ENCODE data around the gene PLCD3. TPM values are rescaled to one million over a fixed set of nuclear protein-coding genes. Genes with fewer than 3 reads are reported as not detected.

The PLCD3 gene
- total and polyA plus RNA-seq, 2 of the 13 experiments (the other 11 are each of a cell fraction or from before 2014, with no cell fraction given): 11.3 to 39.1 TPM

DNA sequence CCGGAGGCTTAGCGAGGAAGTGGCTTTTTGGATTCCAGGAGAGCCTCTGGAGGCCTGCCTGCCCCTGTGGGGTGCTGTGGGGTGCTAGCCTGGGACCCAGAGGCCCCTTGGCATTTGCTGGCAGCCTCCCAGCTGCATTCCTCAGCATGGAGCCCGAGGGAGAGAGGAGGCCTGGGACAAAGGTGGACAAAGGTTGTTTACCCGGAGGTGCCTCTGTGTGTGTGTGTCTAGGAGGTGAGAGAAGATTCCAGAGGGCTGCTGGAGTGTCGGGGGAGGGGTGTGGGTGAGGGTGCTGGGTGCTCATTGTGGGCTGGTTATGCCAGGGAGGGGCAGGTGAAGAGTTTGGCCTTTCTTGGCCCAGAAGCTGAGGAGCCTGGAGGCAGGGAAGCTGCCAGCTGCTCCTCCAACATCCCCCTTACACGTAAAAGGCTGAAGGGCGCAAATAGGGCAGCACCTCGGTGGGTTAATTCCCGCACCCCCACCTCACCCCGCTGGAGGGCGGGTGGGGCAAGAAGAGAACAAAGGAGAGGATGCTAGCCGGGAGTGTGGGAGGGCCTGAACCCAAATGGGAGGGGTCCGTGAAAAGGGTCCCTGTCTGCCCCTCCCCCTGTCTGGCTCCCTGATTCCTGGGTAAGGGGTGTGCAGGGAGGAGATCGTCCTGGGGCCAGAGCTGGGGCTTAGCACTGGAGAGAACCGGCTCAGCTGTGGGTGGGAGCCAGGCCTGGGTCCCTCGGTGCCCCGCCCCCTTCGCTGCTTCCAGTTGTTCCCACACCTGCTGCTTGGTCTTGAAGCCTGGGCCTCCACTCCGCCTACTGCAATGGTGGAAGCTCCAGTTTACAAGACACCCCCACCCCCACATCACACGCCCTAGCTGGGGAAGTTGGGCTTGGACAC lies 39.3 kb upstream of the PLCD3 start (continued):
- TF ChIP-seq, protein P1, sequence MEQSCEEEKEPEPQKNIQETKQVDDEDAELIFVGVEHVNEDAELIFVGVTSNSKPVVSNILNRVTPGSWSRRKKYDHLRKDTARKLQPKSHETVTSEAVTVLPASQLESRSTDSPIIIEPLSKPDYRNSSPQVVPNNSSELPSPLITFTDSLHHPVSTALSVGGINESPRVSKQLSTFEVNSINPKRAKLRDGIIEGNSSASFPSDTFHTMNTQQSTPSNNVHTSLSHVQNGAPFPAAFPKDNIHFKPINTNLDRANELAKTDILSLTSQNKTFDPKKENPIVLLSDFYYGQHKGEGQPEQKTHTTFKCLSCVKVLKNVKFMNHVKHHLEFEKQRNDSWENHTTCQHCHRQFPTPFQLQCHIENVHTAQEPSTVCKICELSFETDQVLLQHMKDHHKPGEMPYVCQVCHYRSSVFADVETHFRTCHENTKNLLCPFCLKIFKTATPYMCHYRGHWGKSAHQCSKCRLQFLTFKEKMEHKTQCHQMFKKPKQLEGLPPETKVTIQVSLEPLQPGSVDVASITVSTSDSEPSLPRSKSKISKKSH (CRISPR knock-in tag; IDR thresholded peaks at IDR 0.05; ENCODE audit: borderline replicate concordance): peak; percentile 50; the same call in 1 of the 2 replicates
- TF ChIP-seq SIX1 (CRISPR knock-in tag; IDR thresholded peaks at IDR 0.05; ENCODE audit: borderline replicate concordance): no peak
- 0 out of 2 replicates have a peak, but pooled peaks have one; percentile 28 for TF ChIP-seq ZNF274 (CRISPR knock-in tag; IDR thresholded peaks at IDR 0.05)
- no peak for TF ChIP-seq MAFG (CRISPR knock-in tag; IDR thresholded peaks at IDR 0.05)
- TF ChIP-seq SCMH1 (CRISPR knock-in tag; IDR thresholded peaks at IDR 0.05; ENCODE audit: borderline replicate concordance): no peak
- TF ChIP-seq ESRRA (CRISPR knock-in tag; IDR thresholded peaks at IDR 0.05; ENCODE audit: low read depth): peak; percentile 71
- no peak for TF ChIP-seq ZNF768 (CRISPR knock-in tag; IDR thresholded peaks at IDR 0.05)
- peak; percentile 90 for TF ChIP-seq HNRNPH1 (optimal IDR thresholded peaks at IDR 0.05; ENCODE audit: low read depth, low read length)
- no peak for TF ChIP-seq SRSF9 (IDR thresholded peaks at IDR 0.05; ENCODE audit: borderline replicate concordance, insufficient read depth, low read depth, low read length, poor library complexity, severe bottlenecking)
- TF ChIP-seq, protein P2, sequence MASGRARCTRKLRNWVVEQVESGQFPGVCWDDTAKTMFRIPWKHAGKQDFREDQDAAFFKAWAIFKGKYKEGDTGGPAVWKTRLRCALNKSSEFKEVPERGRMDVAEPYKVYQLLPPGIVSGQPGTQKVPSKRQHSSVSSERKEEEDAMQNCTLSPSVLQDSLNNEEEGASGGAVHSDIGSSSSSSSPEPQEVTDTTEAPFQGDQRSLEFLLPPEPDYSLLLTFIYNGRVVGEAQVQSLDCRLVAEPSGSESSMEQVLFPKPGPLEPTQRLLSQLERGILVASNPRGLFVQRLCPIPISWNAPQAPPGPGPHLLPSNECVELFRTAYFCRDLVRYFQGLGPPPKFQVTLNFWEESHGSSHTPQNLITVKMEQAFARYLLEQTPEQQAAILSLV (CRISPR knock-in tag; IDR thresholded peaks at IDR 0.05; ENCODE audit: borderline replicate concordance): no peak
- TF ChIP-seq CENPX (CRISPR knock-in tag; IDR thresholded peaks at IDR 0.05): no peak
- TF ChIP-seq NFE2L2 (IDR thresholded peaks at IDR 0.05; ENCODE audit: low read length): no peak
- TF ChIP-seq ZNF430 (CRISPR knock-in tag; IDR thresholded peaks at IDR 0.05): peak; percentile 87
- TF ChIP-seq ZNF878 (CRISPR knock-in tag; IDR thresholded peaks at IDR 0.05): peak; percentile 70
- TF ChIP-seq ZNF468 (CRISPR knock-in tag; IDR thresholded peaks at IDR 0.05): peak; percentile 67; the same call in 1 of the 2 replicates
- no peak for TF ChIP-seq RNF2 (conservative IDR thresholded peaks at IDR 0.05; ENCODE audit: low read depth)
- TF ChIP-seq, protein P3, sequence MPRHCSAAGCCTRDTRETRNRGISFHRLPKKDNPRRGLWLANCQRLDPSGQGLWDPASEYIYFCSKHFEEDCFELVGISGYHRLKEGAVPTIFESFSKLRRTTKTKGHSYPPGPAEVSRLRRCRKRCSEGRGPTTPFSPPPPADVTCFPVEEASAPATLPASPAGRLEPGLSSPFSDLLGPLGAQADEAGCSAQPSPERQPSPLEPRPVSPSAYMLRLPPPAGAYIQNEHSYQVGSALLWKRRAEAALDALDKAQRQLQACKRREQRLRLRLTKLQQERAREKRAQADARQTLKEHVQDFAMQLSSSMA (CRISPR knock-in tag; IDR thresholded peaks at IDR 0.05): peak; percentile 34; the same call in 1 of the 2 replicates
- peak; percentile 52 for TF ChIP-seq GABPB1 (CRISPR knock-in tag; IDR thresholded peaks at IDR 0.05)
- 0 out of 2 replicates have a peak, but pooled peaks have one; percentile 29 for TF ChIP-seq ZNF543 (CRISPR knock-in tag; IDR thresholded peaks at IDR 0.05)
- TF ChIP-seq SSRP1 (CRISPR knock-in tag; IDR thresholded peaks at IDR 0.05): peak; percentile 55
- no peak for TF ChIP-seq GPN1 (CRISPR knock-in tag; IDR thresholded peaks at IDR 0.05; ENCODE audit: borderline replicate concordance)
- TF ChIP-seq KLF16 (CRISPR knock-in tag; IDR thresholded peaks at IDR 0.05): peak; percentile 14 to 78; a peak in 2 of 4 replicates
- no peak for TF ChIP-seq SP140L (CRISPR knock-in tag; IDR thresholded peaks at IDR 0.05; ENCODE audit: borderline replicate concordance)
- TF ChIP-seq, protein P4, sequence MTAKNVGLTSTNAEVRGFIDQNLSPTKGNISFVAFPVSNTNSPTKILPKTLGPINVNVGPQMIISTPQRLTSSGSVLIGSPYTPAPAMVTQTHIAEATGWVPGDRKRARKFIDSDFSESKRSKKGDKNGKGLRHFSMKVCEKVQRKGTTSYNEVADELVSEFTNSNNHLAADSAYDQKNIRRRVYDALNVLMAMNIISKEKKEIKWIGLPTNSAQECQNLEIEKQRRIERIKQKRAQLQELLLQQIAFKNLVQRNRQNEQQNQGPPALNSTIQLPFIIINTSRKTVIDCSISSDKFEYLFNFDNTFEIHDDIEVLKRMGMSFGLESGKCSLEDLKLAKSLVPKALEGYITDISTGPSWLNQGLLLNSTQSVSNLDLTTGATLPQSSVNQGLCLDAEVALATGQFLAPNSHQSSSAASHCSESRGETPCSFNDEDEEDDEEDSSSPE (CRISPR knock-in tag; IDR thresholded peaks at IDR 0.05): peak; percentile 63; the same call in 1 of the 2 replicates
- TF ChIP-seq TMF1 (CRISPR knock-in tag; IDR thresholded peaks at IDR 0.05; ENCODE audit: low read depth): 0 out of 2 replicates have a peak, but pooled peaks have one; percentile 71
- peak; percentile 93 for TF ChIP-seq HNRNPL (IDR thresholded peaks at IDR 0.05; ENCODE audit: low read depth, low read length)
